ENCODE results near the gene SCAMP2.

- TF ChIP-seq SMC3 (conservative IDR thresholded peaks at IDR 0.05; ENCODE audit: poor library complexity) (no peak), EZH2 (IDR thresholded peaks at IDR 0.05; ENCODE audit: borderline replicate concordance, insufficient read depth, low read length, poor library complexity, severe bottlenecking) (no peak), REST (IDR thresholded peaks at IDR 0.05; ENCODE audit: borderline replicate concordance) (no peak), RAD21 (conservative IDR thresholded peaks at IDR 0.05) (no peak)
- TF ChIP-seq, protein P1, sequence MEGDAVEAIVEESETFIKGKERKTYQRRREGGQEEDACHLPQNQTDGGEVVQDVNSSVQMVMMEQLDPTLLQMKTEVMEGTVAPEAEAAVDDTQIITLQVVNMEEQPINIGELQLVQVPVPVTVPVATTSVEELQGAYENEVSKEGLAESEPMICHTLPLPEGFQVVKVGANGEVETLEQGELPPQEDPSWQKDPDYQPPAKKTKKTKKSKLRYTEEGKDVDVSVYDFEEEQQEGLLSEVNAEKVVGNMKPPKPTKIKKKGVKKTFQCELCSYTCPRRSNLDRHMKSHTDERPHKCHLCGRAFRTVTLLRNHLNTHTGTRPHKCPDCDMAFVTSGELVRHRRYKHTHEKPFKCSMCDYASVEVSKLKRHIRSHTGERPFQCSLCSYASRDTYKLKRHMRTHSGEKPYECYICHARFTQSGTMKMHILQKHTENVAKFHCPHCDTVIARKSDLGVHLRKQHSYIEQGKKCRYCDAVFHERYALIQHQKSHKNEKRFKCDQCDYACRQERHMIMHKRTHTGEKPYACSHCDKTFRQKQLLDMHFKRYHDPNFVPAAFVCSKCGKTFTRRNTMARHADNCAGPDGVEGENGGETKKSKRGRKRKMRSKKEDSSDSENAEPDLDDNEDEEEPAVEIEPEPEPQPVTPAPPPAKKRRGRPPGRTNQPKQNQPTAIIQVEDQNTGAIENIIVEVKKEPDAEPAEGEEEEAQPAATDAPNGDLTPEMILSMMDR (IDR thresholded peaks at IDR 0.05; ENCODE audit: poor library complexity, severe bottlenecking), result no peak
These were observed 51.9 kb downstream of the SCAMP2 start for GRCh38 chr15:74821091-74821789.
